CD4-positive, alpha-beta T cell treated with Interleukin-10 for 1 hour (primary cell): Measurements from ENCODE around the gene RIMBP2.

ENCODE experiments used
- DNase-seq: peaks from one replicate; pipeline ENCODE4 v3.0.0-alpha.2; 2020

RIMBP2 gene

GRCh38 chr12:130350715-130351114, 365.4 kb downstream of the RIMBP2 start:
- DNase-seq = no peak

GRCh38 chr12:130347588-130347987, 368.5 kb downstream of the RIMBP2 start:
- no peak for DNase-seq
